ENCODE measurements around the gene HNRNPF. TPM values are rescaled to one million over a fixed set of nuclear protein-coding genes. Genes with fewer than 3 reads are reported as not detected.
"Not testable (repeated sequence)": the region's sequence is repeated elsewhere in the genome, so short reads cannot be mapped to it uniquely, and the experiment has no call there.

Gene HNRNPF
- total RNA-seq, 1 experiment from 2014 or later: 423 TPM

DNA sequence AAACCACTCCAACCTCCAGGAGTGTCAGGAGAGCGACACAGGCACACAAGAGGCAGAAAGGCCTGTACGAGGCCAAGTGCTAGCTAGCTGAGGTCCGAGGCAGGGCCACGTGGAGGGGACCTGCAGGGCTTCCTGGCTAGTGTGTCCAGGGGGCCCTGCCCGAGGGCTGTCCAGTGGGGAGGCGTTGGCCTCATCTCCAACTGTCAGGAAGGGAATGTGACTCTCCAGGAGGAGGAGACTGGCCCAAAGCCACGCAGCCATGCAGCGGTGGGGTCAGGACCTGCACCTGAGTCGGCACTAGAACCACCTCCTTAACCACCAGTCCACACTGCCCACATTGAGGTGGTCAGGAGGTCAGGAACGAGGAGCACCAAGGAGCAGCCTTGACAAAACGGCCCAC is 69.8 kb downstream of the HNRNPF start:
- Histone ChIP-seq H3K4me1 (peaks cover 53% of the 10 kb centered on the region), H3K9me3 (no peaks in the 10 kb centered on the region), H3K36me3 (ENCODE audit: control insufficient read depth, insufficient read depth, low read length) (peaks cover 2% of the 10 kb centered on the region; the same call in 1 of the 2 replicates), H3K4me3 (ENCODE audit: low read depth, low read length) (no peak overlapping the region), H3K27me3 (replicated peaks; ENCODE audit: control insufficient read depth, insufficient read depth, low read length) (no peaks in the 10 kb centered on the region)
- no peaks in the 10 kb centered on the region for H3K27me3 Mint-ChIP-seq (ENCODE audit: insufficient read depth, unreplicated experiment)
- H3K36me3 Mint-ChIP-seq (ENCODE audit: insufficient read depth, unreplicated experiment): peaks cover 1% of the 10 kb centered on the region
- H3K9me3 Mint-ChIP-seq (ENCODE audit: unreplicated experiment): no peaks in the 10 kb centered on the region
- ChIA-PET POLR2A (no interaction called here), CTCF (no interaction called here)
- no peak for DNase-seq
- intact Hi-C loops (cut with micrococcal nuclease; ENCODE audit: unreplicated experiment): no loop called here
- peak overlapping the region; percentile 96 for H3K27ac Mint-ChIP-seq (ENCODE audit: unreplicated experiment)
- H3K4me3 Mint-ChIP-seq (ENCODE audit: unreplicated experiment): no peak overlapping the region
- BruUV-seq (replicated peaks): no TSS peak
- peaks cover 45% of the 10 kb centered on the region for H3K4me1 Mint-ChIP-seq (ENCODE audit: low read depth, unreplicated experiment)
- no peak for TF ChIP-seq CTCF (IDR thresholded peaks at IDR 0.05; ENCODE audit: insufficient read depth in 1 of 2, low read depth in 1 of 2, low read length in 1 of 2, severe bottlenecking in 1 of 2, unreplicated experiment in 1 of 2)

DNA sequence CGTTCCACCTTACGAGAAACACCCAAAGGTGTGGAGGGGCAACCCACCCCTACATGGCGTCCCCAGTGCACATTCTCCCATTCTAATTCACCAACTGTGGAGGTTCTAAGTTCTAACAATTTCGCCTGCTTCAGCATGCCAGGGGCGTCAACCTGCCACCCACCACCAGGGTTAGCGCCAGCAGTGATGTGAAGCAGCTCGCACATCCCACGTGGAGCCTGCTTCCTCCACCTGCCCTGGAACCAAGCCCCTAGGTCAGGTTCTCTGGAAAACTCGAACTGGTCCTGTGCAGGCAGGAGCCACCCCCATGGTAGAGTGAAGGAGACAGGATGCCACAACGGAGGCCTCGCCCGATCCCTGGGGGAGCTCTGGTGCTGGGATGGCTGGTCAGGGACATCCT is 70.9 kb downstream of the HNRNPF start:
- no TSS peak for BruUV-seq (replicated peaks)
- POLR2A ChIA-PET: no interaction called here
- Mint-ChIP-seq H3K27me3 (ENCODE audit: insufficient read depth, unreplicated experiment) (no peaks in the 10 kb centered on the region), H3K27ac (ENCODE audit: unreplicated experiment) (peak overlapping the region; percentile 96), H3K9me3 (ENCODE audit: unreplicated experiment) (no peaks in the 10 kb centered on the region), H3K4me1 (ENCODE audit: low read depth, unreplicated experiment) (peaks cover 45% of the 10 kb centered on the region), H3K4me3 (ENCODE audit: unreplicated experiment) (peak overlapping the region; percentile 56), H3K36me3 (ENCODE audit: insufficient read depth, unreplicated experiment) (peaks cover 6% of the 10 kb centered on the region)
- Histone ChIP-seq H3K4me3 (ENCODE audit: low read depth, low read length) (peak overlapping the region; percentile 4), H3K36me3 (ENCODE audit: control insufficient read depth, insufficient read depth, low read length) (peaks cover 2% of the 10 kb centered on the region; the same call in 1 of the 2 replicates), H3K9me3 (no peaks in the 10 kb centered on the region), H3K27me3 (replicated peaks; ENCODE audit: control insufficient read depth, insufficient read depth, low read length) (no peaks in the 10 kb centered on the region), H3K4me1 (peaks cover 58% of the 10 kb centered on the region)
- no peak for TF ChIP-seq CTCF (IDR thresholded peaks at IDR 0.05; ENCODE audit: insufficient read depth in 1 of 2, low read depth in 1 of 2, low read length in 1 of 2, severe bottlenecking in 1 of 2, unreplicated experiment in 1 of 2)
- CTCF ChIA-PET: interaction anchor here (0.5 to 0.6 kb wide), 2 partner anchors 33 to 72 kb away, joined by 3 read pairs; no protein-coding TSS in a partner anchor
- intact Hi-C loops (cut with micrococcal nuclease; ENCODE audit: unreplicated experiment): no loop called here
- DNase-seq: peak in 1 of 2 experiments; percentile 46

GRCh38 chr10:43337536-43337935 is 71.5 kb downstream of the HNRNPF start:
- ChIA-PET CTCF (interaction anchor here (0.6 kb wide), 1 partner anchor 71 kb away, joined by 3 read pairs; no protein-coding TSS in a partner anchor), POLR2A (interaction anchor here (1.0 kb wide), 1 partner anchor 33 kb away, joined by 3 read pairs; no protein-coding TSS in a partner anchor)
- Histone ChIP-seq H3K4me3 (ENCODE audit: low read depth, low read length) (peak overlapping the region; percentile 22), H3K4me1 (peaks cover 59% of the 10 kb centered on the region)
- intact Hi-C loops (cut with micrococcal nuclease; ENCODE audit: unreplicated experiment); H3K9me3 ChIP-seq; H3K36me3 ChIP-seq (ENCODE audit: control insufficient read depth, insufficient read depth, low read length); H3K27me3 ChIP-seq (replicated peaks; ENCODE audit: control insufficient read depth, insufficient read depth, low read length); H3K9me3 Mint-ChIP-seq (ENCODE audit: unreplicated experiment); H3K36me3 Mint-ChIP-seq (ENCODE audit: insufficient read depth, unreplicated experiment); H3K27me3 Mint-ChIP-seq (ENCODE audit: insufficient read depth, unreplicated experiment): not testable (repeated sequence)
- TSS peak; percentile 97 for BruUV-seq (replicated peaks)
- Mint-ChIP-seq H3K4me1 (ENCODE audit: low read depth, unreplicated experiment) (peaks cover 45% of the 10 kb centered on the region), H3K27ac (ENCODE audit: unreplicated experiment) (peak overlapping the region; percentile 96), H3K4me3 (ENCODE audit: unreplicated experiment) (peak overlapping the region; percentile 56)
- DNase-seq: peak; percentile 79 to 87
